GM12878 (cell line): ENCODE measurements around the gene ZSCAN20.

Experiments
- POLR2A ChIP-seq: IDR thresholded peaks from 2 replicates; pipeline ENCODE4 v1.6.1; 2011; ENCODE audit warnings: low read depth, mild to moderate bottlenecking, low read length
- TF ChIP-seq, protein P1 (sequence below), 3 experiments: IDR thresholded peaks in 2 of 3; conservative IDR thresholded peaks in 1 of 3; 2 replicates each; pipeline ENCODE4 v1.5.1; 2011; ENCODE audit warnings: low read depth in 3 of 3, low read length in 3 of 3, mild to moderate bottlenecking in 3 of 3, control low read depth in 2 of 3, moderate library complexity in 2 of 3, inconsistent platforms in 1 of 3, mixed read lengths in 1 of 3; ENCODE audit not compliant: control insufficient read depth in 2 of 3, insufficient read depth in 1 of 3; ENCODE audit errors: extremely low read depth in 1 of 3

DNA sequence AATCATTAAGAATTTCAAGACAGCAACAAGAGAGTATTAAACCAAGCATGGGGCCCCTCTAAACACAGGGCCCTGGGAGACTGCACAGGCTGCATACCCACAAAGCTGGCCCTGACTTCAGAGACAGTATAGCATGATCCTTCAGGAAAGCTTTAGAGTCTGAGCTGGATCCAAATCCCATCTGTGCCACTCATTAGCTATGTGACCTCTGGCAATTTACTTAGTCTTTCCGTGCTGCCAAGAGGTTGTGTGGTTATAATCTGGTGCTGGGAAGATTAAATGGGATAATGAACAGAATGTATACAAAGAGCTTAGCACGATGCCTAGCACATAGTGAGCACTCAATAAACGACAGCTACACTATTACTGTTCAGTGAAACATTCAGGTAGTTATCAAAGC is 45.5 kb upstream of the ZSCAN20 start:
- no peak for TF ChIP-seq POLR2A
- TF ChIP-seq, protein P1, sequence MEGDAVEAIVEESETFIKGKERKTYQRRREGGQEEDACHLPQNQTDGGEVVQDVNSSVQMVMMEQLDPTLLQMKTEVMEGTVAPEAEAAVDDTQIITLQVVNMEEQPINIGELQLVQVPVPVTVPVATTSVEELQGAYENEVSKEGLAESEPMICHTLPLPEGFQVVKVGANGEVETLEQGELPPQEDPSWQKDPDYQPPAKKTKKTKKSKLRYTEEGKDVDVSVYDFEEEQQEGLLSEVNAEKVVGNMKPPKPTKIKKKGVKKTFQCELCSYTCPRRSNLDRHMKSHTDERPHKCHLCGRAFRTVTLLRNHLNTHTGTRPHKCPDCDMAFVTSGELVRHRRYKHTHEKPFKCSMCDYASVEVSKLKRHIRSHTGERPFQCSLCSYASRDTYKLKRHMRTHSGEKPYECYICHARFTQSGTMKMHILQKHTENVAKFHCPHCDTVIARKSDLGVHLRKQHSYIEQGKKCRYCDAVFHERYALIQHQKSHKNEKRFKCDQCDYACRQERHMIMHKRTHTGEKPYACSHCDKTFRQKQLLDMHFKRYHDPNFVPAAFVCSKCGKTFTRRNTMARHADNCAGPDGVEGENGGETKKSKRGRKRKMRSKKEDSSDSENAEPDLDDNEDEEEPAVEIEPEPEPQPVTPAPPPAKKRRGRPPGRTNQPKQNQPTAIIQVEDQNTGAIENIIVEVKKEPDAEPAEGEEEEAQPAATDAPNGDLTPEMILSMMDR (IDR thresholded peaks at IDR 0.05 in 2 of 3, conservative IDR thresholded peaks at IDR 0.05 in 1 of 3; ENCODE audit: control insufficient read depth in 2 of 3, extremely low read depth in 1 of 3, insufficient read depth in 1 of 3, low read depth in 3 of 3, low read length in 3 of 3): no peak
